NT2/D1 (cell line): ENCODE measurements around the gene RWDD2A.

Experiments
- DNase-seq: peaks from one replicate; pipeline ENCODE4 v3.0.0-alpha.2; 2011; ENCODE audit warnings: low read depth, low spot score
- H3K27me3 ChIP-seq: 2 replicates; pipeline ENCODE4 v1.6.0; 2011; ENCODE audit warnings: mild to moderate bottlenecking; ENCODE audit not compliant: insufficient read length, insufficient read depth
- H3K36me3 ChIP-seq: 2 replicates; pipeline ENCODE4 v1.6.1; 2011; ENCODE audit warnings: mild to moderate bottlenecking, low read length, mixed read lengths; ENCODE audit not compliant: insufficient read depth, insufficient read length
- H3K4me1 ChIP-seq: 2 replicates; pipeline ENCODE4 v1.5.1; 2011; ENCODE audit not compliant: insufficient read depth, insufficient read length
- H3K4me3 ChIP-seq: 2 replicates; pipeline ENCODE4 v1.5.1; 2011; ENCODE audit warnings: low read depth; ENCODE audit not compliant: insufficient read length
- H3K9ac ChIP-seq: 2 replicates; pipeline ENCODE4 v1.6.0; 2011; ENCODE audit warnings: low read depth; ENCODE audit not compliant: insufficient read length
- H3K9me3 ChIP-seq: 2 replicates; pipeline ENCODE4 v1.5.1; 2011; ENCODE audit warnings: mild to moderate bottlenecking, low read length; ENCODE audit not compliant: insufficient read depth
- SUZ12 ChIP-seq: IDR thresholded peaks from 2 replicates; pipeline ENCODE4 v1.6.1; 2011; ENCODE audit not compliant: insufficient read length, insufficient read depth; ENCODE audit errors: extremely low read depth
- YY1 ChIP-seq: IDR thresholded peaks from 2 replicates; pipeline ENCODE4 v1.6.1; 2011; ENCODE audit not compliant: insufficient read length, insufficient read depth
- ZNF274 ChIP-seq: IDR thresholded peaks from 2 replicates; pipeline ENCODE4 v1.6.1; 2011; ENCODE audit warnings: mild to moderate bottlenecking, low read depth, low read length

The RWDD2A gene

GRCh38 chr6:83192871-83193746 is at the start of gene RWDD2A, which contains the start of gene PGM3:
Gene RWDD2A (plus strand): TSS chr6:83193357. CDS start chr6:83194452, 1,095 bp downstream.
Gene PGM3 (minus strand): TSS chr6:83193265. CDS start chr6:83191012, 2,253 bp downstream.
- peak within 1 kb of the TSS; percentile 72 for H3K4me3 ChIP-seq
- H3K27me3 ChIP-seq = peaks cover 2% of the 10 kb centered on the region
- TF ChIP-seq ZNF274 (no peak), YY1 (no peak), SUZ12 (no peak)
- peaks cover 3% of the 10 kb centered on the region for H3K4me1 ChIP-seq
- H3K9ac ChIP-seq = peak within 1 kb of the TSS; percentile 69
- DNase-seq = peak; percentile 56
- H3K36me3 ChIP-seq = peaks cover 46% of the 10 kb centered on the region
- H3K9me3 ChIP-seq = no peaks in the 10 kb centered on the region

- H3K4me1 ChIP-seq = no peaks in the 10 kb centered on the region
- no peak overlapping the region for H3K4me3 ChIP-seq
- no peak overlapping the region for H3K9ac ChIP-seq
- H3K9me3 ChIP-seq = no peaks in the 10 kb centered on the region
- H3K27me3 ChIP-seq = no peaks in the 10 kb centered on the region
- DNase-seq = no peak
- TF ChIP-seq SUZ12 (no peak), ZNF274 (no peak), YY1 (no peak)
- peaks cover 6% of the 10 kb centered on the region for H3K36me3 ChIP-seq
Measured at GRCh38 chr6:83151114-83151513, 42.0 kb upstream of the RWDD2A start.

GRCh38 chr6:83152913-83153312 is 40.2 kb upstream of the RWDD2A start:
- no peak overlapping the region for H3K4me3 ChIP-seq
- TF ChIP-seq ZNF274 = no peak
- TF ChIP-seq YY1 = no peak
- TF ChIP-seq SUZ12 = no peak
- no peaks in the 10 kb centered on the region for H3K4me1 ChIP-seq
- peaks cover 6% of the 10 kb centered on the region for H3K36me3 ChIP-seq
- DNase-seq = no peak
- no peak overlapping the region for H3K9ac ChIP-seq
- no peaks in the 10 kb centered on the region for H3K27me3 ChIP-seq
- no peaks in the 10 kb centered on the region for H3K9me3 ChIP-seq

- no peak overlapping the region for H3K4me3 ChIP-seq
- no peaks in the 10 kb centered on the region for H3K4me1 ChIP-seq
- H3K36me3 ChIP-seq = peaks cover 6% of the 10 kb centered on the region
- no peaks in the 10 kb centered on the region for H3K9me3 ChIP-seq
- no peaks in the 10 kb centered on the region for H3K27me3 ChIP-seq
- no peak for DNase-seq
- TF ChIP-seq YY1 (no peak), SUZ12 (no peak), ZNF274 (no peak)
- no peak overlapping the region for H3K9ac ChIP-seq
Measured at GRCh38 chr6:83153883-83154521, 39.2 kb upstream of the RWDD2A start.

- Histone ChIP-seq H3K9me3 (no peaks in the 10 kb centered on the region), H3K4me1 (no peaks in the 10 kb centered on the region), H3K4me3 (no peak overlapping the region), H3K9ac (no peak overlapping the region), H3K27me3 (no peaks in the 10 kb centered on the region), H3K36me3 (peaks cover 8% of the 10 kb centered on the region)
- TF ChIP-seq ZNF274 = no peak
- no peak for TF ChIP-seq SUZ12
- no peak for TF ChIP-seq YY1
- DNase-seq = no peak
Measured at GRCh38 chr6:83155794-83156193, 37.4 kb upstream of the RWDD2A start.

- H3K27me3 ChIP-seq = no peaks in the 10 kb centered on the region
- no peaks in the 10 kb centered on the region for H3K9me3 ChIP-seq
- H3K36me3 ChIP-seq = peaks cover 10% of the 10 kb centered on the region
- DNase-seq = no peak
- H3K9ac ChIP-seq = no peak overlapping the region
- H3K4me3 ChIP-seq = no peak overlapping the region
- TF ChIP-seq SUZ12 = no peak
- no peak for TF ChIP-seq YY1
- TF ChIP-seq ZNF274 = no peak
- H3K4me1 ChIP-seq = no peaks in the 10 kb centered on the region
Measured at GRCh38 chr6:83160167-83160566, 33.0 kb upstream of the RWDD2A start.

- peaks cover 72% of the 10 kb centered on the region for H3K36me3 ChIP-seq
- H3K4me3 ChIP-seq = no peak overlapping the region
- DNase-seq = no peak
- no peaks in the 10 kb centered on the region for H3K27me3 ChIP-seq
- no peak for TF ChIP-seq ZNF274
- no peak for TF ChIP-seq YY1
- TF ChIP-seq SUZ12 = no peak
- no peaks in the 10 kb centered on the region for H3K4me1 ChIP-seq
- no peak overlapping the region for H3K9ac ChIP-seq
- H3K9me3 ChIP-seq = no peaks in the 10 kb centered on the region
Measured at GRCh38 chr6:83167726-83168278, 25.4 kb upstream of the RWDD2A start.
